Measurements from ENCODE around the gene HDAC10. TPM values are rescaled to one million over a fixed set of nuclear protein-coding genes. Genes with fewer than 3 reads are reported as not detected.
A peak's percentile ranks its signal among the peaks of the same experiment; 100 is the strongest.

HDAC10 gene
- total RNA-seq, 4 donors from 2014 or later: 1.2 to 40.5 (median 20.6) TPM

- Histone ChIP-seq H3K27ac (no peak overlapping the region), H3K36me3 (no peaks in the 10 kb centered on the region), H3K9me3 (no peaks in the 10 kb centered on the region), H3K4me3 (no peak overlapping the region), H3K27me3 (no peaks in the 10 kb centered on the region), H3K4me1 (peaks cover 6 to 10% of the 10 kb centered on the region in 2 donors)
- intact Hi-C loops (cut with DNase I; ENCODE audit: low total_unique reads): loop anchor here (5.0 kb wide), 1 partner anchor 88 kb away; the partner anchor contains the start of gene PPP6R2
- DNase-seq: no peak
- TF ChIP-seq, protein P1, sequence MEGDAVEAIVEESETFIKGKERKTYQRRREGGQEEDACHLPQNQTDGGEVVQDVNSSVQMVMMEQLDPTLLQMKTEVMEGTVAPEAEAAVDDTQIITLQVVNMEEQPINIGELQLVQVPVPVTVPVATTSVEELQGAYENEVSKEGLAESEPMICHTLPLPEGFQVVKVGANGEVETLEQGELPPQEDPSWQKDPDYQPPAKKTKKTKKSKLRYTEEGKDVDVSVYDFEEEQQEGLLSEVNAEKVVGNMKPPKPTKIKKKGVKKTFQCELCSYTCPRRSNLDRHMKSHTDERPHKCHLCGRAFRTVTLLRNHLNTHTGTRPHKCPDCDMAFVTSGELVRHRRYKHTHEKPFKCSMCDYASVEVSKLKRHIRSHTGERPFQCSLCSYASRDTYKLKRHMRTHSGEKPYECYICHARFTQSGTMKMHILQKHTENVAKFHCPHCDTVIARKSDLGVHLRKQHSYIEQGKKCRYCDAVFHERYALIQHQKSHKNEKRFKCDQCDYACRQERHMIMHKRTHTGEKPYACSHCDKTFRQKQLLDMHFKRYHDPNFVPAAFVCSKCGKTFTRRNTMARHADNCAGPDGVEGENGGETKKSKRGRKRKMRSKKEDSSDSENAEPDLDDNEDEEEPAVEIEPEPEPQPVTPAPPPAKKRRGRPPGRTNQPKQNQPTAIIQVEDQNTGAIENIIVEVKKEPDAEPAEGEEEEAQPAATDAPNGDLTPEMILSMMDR (IDR thresholded peaks at IDR 0.05): no peak
- no peak for TF ChIP-seq POLR2A (IDR thresholded peaks at IDR 0.05)
Measured at GRCh38 chr22:50253941-50254340, 2.9 kb upstream of the HDAC10 start.

GRCh38 chr22:50253046-50253915 lies 2.2 kb upstream of the HDAC10 start:
- Histone ChIP-seq H3K9me3 (no peaks in the 10 kb centered on the region), H3K4me3 (no peak overlapping the region), H3K36me3 (no peaks in the 10 kb centered on the region), H3K27me3 (no peaks in the 10 kb centered on the region), H3K27ac (no peak overlapping the region), H3K4me1 (peaks cover 6 to 10% of the 10 kb centered on the region in 2 donors)
- DNase-seq: no peak
- intact Hi-C loops (cut with DNase I; ENCODE audit: low total_unique reads): loop anchor here (5.0 kb wide), 1 partner anchor 89 kb away; the partner anchor contains the start of gene PPP6R2
- no peak for TF ChIP-seq POLR2A (IDR thresholded peaks at IDR 0.05)
- TF ChIP-seq, protein P1 (IDR thresholded peaks at IDR 0.05): no peak

DNA sequence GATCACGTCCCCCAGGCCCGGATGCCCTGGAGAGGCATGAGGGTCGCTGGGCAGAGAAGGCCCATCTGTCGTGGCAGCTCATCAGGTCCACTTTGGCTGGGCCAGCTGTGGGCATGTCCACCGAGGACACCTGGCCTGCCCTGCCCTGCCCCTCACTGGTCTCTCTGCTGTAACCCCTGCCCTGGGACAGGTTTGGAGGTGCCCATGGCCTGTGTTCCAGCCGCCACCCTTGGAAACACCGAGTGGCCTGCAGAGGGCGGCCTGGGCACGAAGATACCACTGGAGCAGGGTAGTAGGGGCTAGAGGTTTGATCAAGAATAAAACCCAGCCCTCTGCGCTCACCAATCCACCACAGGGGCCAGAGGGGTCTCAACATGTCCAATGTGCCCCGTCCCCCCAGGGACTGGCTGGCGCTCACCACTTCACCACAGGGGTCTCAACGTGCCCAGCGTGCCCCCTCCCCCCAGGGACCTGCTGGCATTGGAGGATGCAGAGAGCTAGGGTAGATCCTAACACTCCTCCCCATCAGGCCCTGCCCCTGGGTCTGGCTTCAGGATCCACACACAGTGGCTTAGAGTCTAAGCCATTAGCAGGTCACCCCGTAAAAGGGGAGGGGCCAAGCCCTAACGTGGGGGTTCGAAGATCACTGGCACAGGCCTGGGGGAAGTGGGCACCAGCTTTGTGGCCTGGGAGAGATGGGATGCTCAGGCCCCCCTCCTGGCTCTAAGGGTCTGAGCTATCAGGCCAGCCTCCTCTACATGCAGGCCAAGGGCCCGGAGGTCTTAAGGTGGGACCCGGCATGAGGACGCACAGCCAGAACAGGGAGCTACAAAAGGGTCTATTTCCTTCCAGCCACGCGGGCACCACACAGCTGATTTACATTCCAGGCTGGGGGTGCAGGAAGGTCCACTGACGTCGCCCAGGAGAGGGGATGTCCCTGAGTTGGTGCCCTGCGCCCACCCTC lies 1.3 kb upstream of the HDAC10 start:
- intact Hi-C loops (cut with DNase I; ENCODE audit: low total_unique reads): loop anchor here (5.0 kb wide), 1 partner anchor 90 kb away; the partner anchor contains the start of gene PPP6R2
- H3K4me3 ChIP-seq: no peak overlapping the region
- TF ChIP-seq, protein P1 (IDR thresholded peaks at IDR 0.05): peak; percentile 63 to 80 (median 70)
- TF ChIP-seq POLR2A (IDR thresholded peaks at IDR 0.05): no peak

DNA sequence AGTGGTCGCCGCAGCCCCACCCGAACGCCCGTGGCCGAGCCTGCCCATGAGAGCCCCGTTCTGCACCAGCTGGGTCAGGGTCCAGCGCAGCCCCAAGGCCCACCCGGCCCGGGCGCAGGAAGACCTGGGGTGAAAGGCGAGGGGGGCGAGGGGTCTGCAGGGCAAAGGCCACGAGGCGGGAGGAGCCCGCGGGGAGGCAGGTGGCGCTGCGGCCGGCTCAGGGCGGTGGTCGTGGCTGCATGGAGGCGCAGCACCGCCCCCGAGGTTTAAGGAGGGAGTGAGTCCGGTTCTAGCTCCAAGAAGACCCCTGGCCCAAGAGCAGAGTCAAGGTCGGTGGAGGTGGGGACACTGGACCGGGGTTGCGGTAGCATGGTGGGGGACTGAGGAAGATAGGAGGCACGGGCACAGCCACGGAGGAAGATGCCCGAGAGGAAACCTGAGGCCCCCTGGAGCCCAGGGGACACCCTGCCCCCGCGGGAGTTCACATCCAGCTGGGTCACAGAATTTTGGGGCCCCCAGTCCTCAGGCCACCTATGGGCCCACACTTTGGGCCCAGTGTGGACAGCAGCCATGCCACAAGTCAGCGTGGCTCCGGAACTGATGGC lies 514 bp upstream of the HDAC10 start:
- peaks cover 6 to 10% of the 10 kb centered on the region in 2 donors for H3K4me1 ChIP-seq

More for the DNA sequence above, 1.3 kb upstream of the HDAC10 start:
- Histone ChIP-seq H3K4me1 (peaks cover 6 to 10% of the 10 kb centered on the region in 2 donors), H3K27me3 (no peaks in the 10 kb centered on the region), H3K9me3 (no peaks in the 10 kb centered on the region), H3K36me3 (no peaks in the 10 kb centered on the region), H3K27ac (peak overlapping the region; percentile 70 to 77)
- DNase-seq: peak; percentile 75 to 76

More for the DNA sequence above, 514 bp upstream of the HDAC10 start:
- Histone ChIP-seq H3K27ac (peak overlapping the region; percentile 70 to 77), H3K27me3 (no peaks in the 10 kb centered on the region), H3K36me3 (no peaks in the 10 kb centered on the region), H3K4me3 (peak overlapping the region; percentile 39 to 45), H3K9me3 (no peaks in the 10 kb centered on the region)
- TF ChIP-seq POLR2A (IDR thresholded peaks at IDR 0.05): no peak
- TF ChIP-seq, protein P1 (IDR thresholded peaks at IDR 0.05): no peak
- intact Hi-C loops (cut with DNase I; ENCODE audit: low total_unique reads): loop anchor here (5.0 kb wide), 1 partner anchor 91 kb away; the partner anchor contains the start of gene PPP6R2
- DNase-seq: no peak
